ENCODE data around the gene PRKCB.

Gene PRKCB

GRCh38 chr16:23974223-23974622, 138.4 kb downstream of the PRKCB start:
- no peak for DNase-seq

GRCh38 chr16:23975293-23975692, 139.5 kb downstream of the PRKCB start:
- no peak for DNase-seq

GRCh38 chr16:23976091-23976490, 140.3 kb downstream of the PRKCB start:
- no peak for DNase-seq

GRCh38 chr16:23976524-23976923, 140.7 kb downstream of the PRKCB start:
- DNase-seq, result no peak

DNA sequence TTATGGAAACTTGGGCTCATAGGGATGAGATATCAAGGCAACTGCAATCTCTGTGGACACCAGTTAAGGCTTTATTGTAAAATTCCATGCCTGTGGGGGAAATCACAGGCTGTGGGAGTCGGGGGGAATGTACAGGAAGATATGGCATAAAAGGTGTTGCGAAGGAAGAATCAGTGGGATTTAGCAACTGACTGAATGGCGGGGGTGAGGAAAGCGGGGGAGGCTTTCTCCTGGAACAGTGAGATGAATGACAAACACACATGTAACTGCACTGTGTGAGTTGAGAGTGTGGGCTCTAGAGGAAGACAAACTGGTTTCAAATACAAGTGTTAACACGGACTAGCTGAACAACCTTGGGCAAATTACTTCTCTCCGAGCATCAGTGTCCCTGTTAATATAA, 143.7 kb downstream of the PRKCB start:
- DNase-seq, result no peak

- no peak for DNase-seq
Observed at GRCh38 chr16:23979982-23980381, 144.2 kb downstream of the PRKCB start.

GRCh38 chr16:23981429-23982399, 145.9 kb downstream of the PRKCB start:
- no peak for DNase-seq

- no peak for DNase-seq
Observed at GRCh38 chr16:23986455-23986854, 150.7 kb downstream of the PRKCB start.

DNA sequence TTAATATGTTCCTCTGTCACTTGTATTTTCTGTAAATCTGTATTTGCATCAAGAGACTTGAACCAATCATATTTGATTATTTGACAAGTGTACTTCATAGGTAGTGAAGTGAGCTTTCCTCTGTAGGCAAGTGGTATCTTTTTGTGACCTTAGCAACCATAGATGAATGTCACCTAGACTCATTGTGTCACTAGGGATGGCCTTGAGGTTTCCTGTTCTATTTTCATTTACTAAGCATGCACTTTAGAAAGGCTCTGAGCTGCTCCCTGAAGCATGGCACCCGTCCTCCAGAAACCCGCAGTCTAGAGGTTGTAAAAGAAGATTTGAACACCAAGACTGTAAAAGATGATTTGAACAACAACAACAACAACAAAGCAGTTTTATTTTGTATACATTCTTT, 151.7 kb downstream of the PRKCB start:
- no peak for DNase-seq

- DNase-seq, result no peak
Observed at GRCh38 chr16:23990507-23990906, 154.7 kb downstream of the PRKCB start.

DNA sequence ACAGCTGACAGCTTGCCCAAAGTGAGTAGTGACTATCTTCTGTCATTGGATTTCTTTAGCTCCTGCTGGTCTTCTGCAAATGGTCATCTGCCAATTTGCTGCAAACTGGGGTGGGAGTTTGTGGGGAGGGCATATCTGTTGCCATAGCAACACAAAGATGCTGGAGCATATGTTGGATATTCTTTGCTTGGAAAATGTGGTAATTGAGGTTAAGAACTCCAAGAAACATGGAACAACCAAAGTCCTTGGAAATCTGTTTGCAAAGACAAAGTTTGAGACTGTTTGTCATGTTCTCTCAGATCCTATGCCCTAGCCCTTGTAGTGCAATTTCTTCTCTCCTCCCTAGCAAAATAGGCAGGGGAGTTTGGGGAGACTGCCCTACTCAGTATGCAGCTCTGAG, 155.3 kb downstream of the PRKCB start:
- no peak for DNase-seq

DNA sequence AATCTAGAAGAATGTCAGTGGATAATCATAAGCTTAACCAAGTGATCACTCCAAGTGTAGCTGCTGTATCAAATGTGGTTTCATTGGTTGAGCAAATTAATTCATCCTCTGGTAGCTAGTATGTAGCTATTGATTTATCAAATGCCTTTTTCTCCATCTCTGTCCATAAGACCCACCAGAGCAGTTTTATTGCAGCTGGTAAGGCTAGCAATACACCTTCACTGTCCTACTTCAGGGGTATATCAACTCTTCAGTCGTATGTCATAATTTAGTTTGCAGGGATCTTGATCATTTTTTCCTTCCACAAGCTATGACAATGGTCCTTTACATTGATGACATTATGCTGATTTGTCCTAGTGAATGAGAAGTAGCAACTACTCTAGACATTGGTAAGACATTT, 158.8 kb downstream of the PRKCB start:
- DNase-seq, result no peak

DNA sequence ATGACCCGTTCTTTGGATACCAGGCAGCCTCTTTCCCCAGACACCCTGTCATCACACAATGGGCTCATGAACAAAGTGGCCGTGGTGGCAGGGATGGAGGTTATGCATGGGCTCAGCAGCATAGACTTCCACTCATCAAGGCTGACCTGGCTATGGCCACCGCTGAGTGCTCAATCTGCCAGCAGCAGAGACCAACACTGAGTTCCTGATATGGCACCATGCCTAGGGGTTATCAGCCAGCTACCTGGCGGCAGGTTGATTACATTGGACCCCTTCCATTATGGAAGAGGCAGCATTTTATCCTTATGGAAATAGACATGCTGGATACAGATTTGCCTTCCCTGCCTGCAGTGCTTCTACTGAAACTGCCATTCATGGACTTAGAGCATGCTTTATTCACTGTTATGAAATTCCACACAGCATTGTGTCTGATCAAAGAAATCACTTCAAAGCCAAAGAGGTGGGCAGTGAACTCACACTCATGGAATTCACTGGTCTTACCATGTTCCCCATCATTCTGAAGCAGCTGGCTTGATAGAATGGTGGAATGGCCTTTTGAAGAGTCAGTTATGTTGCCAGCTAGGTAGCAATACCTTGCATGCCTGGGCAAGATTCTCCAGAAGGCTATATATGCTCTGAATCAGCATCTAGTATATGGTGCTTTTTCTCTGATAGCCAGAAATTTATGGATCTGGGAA, 160.6 kb downstream of the PRKCB start:
- no peak for DNase-seq

GRCh38 chr16:23998771-23999170, 163.0 kb downstream of the PRKCB start:
- no peak for DNase-seq

DNA sequence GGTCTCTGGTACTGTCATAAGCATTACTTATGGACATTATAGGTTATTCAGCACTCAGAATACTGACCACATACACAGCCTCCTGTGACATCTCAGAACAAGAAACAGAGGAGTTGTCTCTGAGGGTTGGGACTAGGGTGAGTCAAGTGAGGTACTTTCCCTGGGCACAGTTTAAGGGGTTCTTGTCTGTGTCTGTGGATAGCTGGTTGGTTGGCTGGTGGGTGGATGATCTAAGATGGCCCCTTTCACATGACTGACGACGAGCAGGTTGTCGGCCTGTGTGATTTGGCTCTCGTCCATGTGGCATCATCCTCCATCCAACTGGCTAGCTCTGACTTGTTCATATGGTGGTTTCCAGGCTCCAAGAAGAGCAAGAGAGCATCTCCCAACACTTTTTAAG, 163.9 kb downstream of the PRKCB start:
- DNase-seq, result no peak

- no peak for DNase-seq
Observed at GRCh38 chr16:24001710-24002109, 165.9 kb downstream of the PRKCB start.

GRCh38 chr16:24002619-24003018, 166.8 kb downstream of the PRKCB start:
- DNase-seq, result no peak

GRCh38 chr16:24005577-24005976, 169.8 kb downstream of the PRKCB start:
- DNase-seq, result no peak

GRCh38 chr16:24007391-24007790, 171.6 kb downstream of the PRKCB start:
- DNase-seq, result no peak

GRCh38 chr16:24007934-24008333, 172.2 kb downstream of the PRKCB start:
- DNase-seq, result no peak

DNA sequence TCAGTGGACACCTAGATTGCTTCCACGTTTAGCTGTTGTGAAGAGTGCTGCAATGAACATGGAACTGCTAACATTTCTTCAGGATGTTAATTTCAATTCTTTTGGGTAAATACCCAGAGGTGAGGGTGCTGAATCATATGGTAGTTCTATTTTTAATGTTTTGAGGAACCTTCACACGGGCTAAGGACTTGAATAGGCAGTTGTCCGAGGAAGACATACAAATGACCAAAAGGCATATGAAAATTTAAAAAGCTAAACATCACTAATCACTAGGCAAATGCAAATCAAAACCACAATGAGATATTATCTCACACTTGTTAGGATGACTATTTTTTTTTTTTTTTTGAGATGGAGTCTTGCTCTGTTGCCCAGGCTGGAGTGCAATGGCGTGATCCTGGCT, 173.3 kb downstream of the PRKCB start:
- no peak for DNase-seq

DNA sequence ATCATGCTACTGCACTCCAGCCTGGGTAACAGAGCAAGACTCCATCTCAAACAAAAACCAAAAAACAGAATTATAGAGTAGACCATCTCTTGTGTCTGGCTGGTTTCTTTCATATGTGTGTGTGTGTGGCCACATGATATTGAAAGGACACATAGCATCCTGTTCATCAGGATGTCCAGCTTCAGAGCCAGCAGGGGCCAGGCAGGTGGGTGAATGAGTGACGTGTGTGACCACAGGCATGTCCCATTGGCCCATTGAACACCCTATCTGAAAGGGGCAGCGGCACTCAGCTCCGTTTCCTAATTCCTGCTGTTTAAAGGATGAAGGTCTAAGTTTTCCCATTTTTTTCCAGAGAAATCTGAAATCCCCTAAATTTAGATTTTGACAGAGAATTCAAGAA, 174.2 kb downstream of the PRKCB start:
- no peak for DNase-seq

DNA sequence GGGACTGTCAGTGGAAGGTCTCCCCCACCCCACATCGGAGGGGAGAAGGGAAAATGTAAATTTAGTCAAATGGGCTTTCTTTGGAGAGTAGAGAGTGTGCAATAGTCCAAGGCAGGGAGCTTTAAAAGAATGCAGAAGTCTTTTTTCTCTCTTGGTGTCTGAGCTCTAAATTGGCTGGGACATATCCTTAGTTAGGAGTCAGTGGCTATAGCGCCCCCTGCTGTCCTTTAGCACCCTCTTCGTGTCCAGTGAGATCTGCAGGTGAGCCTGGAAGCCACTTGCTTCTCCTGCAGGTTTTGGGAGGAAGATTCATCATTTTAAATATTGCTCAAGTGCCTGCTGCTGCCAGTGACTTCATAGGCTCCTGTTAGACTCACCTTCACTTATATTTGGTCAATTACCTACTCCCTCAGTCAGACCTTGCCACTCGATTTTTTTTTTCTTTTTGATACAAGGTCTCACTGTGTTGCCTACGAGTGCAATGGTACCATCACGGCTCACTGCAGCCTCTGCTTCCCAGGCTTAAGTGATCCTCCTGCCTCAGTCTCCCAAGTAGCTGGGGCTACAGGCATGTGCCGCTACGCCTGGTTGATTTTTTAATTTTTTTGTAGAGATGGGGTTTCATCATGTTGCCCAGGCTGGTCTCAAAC, 174.8 kb downstream of the PRKCB start:
- peak; percentile 61 for DNase-seq

GRCh38 chr16:24011237-24011636, 175.5 kb downstream of the PRKCB start:
- no peak for DNase-seq
